H9 (cell line): ENCODE results near the gene KCNE2. TPM values are rescaled to one million over a fixed set of nuclear protein-coding genes. Genes with fewer than 3 reads are reported as not detected.

Experiments
- DNase-seq: peaks from one replicate; pipeline ENCODE4 v3.0.0-alpha.2; 2017
- H2AFZ ChIP-seq: one replicate; pipeline ENCODE4 v1.6.1; 2013; ENCODE audit warnings: mild to moderate bottlenecking, low read length, control low read depth, moderate library complexity
- H2AK5ac ChIP-seq: 2 replicates; pipeline ENCODE4 v1.6.1; 2013; ENCODE audit warnings: low read length, control low read depth, mixed read lengths; ENCODE audit not compliant: insufficient read length
- H2BK120ac ChIP-seq: one replicate; pipeline ENCODE4 v1.6.1; 2013; ENCODE audit warnings: low read depth, mild to moderate bottlenecking, low read length, control low read depth, inconsistent platforms; ENCODE audit not compliant: poor library complexity, severe bottlenecking
- H2BK12ac ChIP-seq: 2 replicates; pipeline ENCODE4 v1.6.1; 2013; ENCODE audit warnings: low read length, control low read depth, mixed read lengths, low read depth; ENCODE audit not compliant: insufficient read length
- H2BK15ac ChIP-seq: 2 replicates; pipeline ENCODE4 v1.6.1; 2013; ENCODE audit warnings: low read depth, low read length, control low read depth
- H2BK20ac ChIP-seq: one replicate; pipeline ENCODE4 v1.6.1; 2013; ENCODE audit warnings: low read depth, mild to moderate bottlenecking, low read length, control low read depth, inconsistent platforms; ENCODE audit not compliant: poor library complexity, severe bottlenecking
- H2BK5ac ChIP-seq: 2 replicates; pipeline ENCODE4 v1.6.1; 2013; ENCODE audit warnings: low read length, control low read depth, mixed read lengths; ENCODE audit not compliant: insufficient read length
- H3K14ac ChIP-seq: 2 replicates; pipeline ENCODE4 v1.6.1; 2013; ENCODE audit warnings: low read length, control low read depth; ENCODE audit not compliant: insufficient read depth
- H3K18ac ChIP-seq: 2 replicates; pipeline ENCODE4 v1.6.1; 2013; ENCODE audit warnings: low read depth, mild to moderate bottlenecking, mixed read lengths, low read length, control low read depth; ENCODE audit not compliant: insufficient read length
- H3K23ac ChIP-seq: 2 replicates; pipeline ENCODE4 v1.6.1; 2013; ENCODE audit warnings: low read length, control low read depth, mixed read lengths, low read depth; ENCODE audit not compliant: insufficient read length
- H3K23me2 ChIP-seq: 2 replicates; pipeline ENCODE4 v1.6.1; 2013; ENCODE audit warnings: low read depth, mild to moderate bottlenecking, mixed read lengths, low read length, control low read depth; ENCODE audit not compliant: insufficient read length, poor library complexity, severe bottlenecking
- H3K27ac ChIP-seq: 2 replicates; pipeline ENCODE4 v1.5.1; 2013; ENCODE audit warnings: low read length, control low read depth, mixed read lengths, low read depth; ENCODE audit not compliant: insufficient read length
- H3K27me3 ChIP-seq: 2 replicates; pipeline ENCODE4 v1.6.1; 2013; ENCODE audit warnings: low read length, control low read depth, inconsistent platforms; ENCODE audit not compliant: insufficient read depth
- H3K4ac ChIP-seq: 2 replicates; pipeline ENCODE4 v1.6.1; 2013; ENCODE audit warnings: low read depth, mild to moderate bottlenecking, control low read depth, inconsistent platforms, low read length, moderate library complexity
- H3K4me1 ChIP-seq: 2 replicates; pipeline ENCODE4 v1.6.1; 2013; ENCODE audit warnings: low read length, control low read depth, inconsistent platforms; ENCODE audit not compliant: insufficient read depth
- H3K4me2 ChIP-seq: 2 replicates; pipeline ENCODE4 v1.6.1; 2013; ENCODE audit warnings: low read length, control low read depth, mixed read lengths; ENCODE audit not compliant: insufficient read length, insufficient read depth
- H3K56ac ChIP-seq: 2 replicates; pipeline ENCODE4 v1.6.1; 2013; ENCODE audit warnings: low read depth, mild to moderate bottlenecking, mixed read lengths, low read length, control low read depth; ENCODE audit not compliant: insufficient read length
- H3K79me1 ChIP-seq: 2 replicates; pipeline ENCODE4 v1.6.1; 2013; ENCODE audit warnings: low read depth, mild to moderate bottlenecking, moderate library complexity, low read length, control low read depth, inconsistent platforms; ENCODE audit not compliant: insufficient read depth, poor library complexity, severe bottlenecking
- H3K79me2 ChIP-seq: 2 replicates; pipeline ENCODE4 v1.6.1; 2013; ENCODE audit warnings: low read length, control low read depth, inconsistent platforms; ENCODE audit not compliant: insufficient read depth
- H3K9ac ChIP-seq: 2 replicates; pipeline ENCODE4 v1.6.1; 2013; ENCODE audit warnings: low read length, control low read depth, mixed read lengths; ENCODE audit not compliant: insufficient read length; ENCODE audit errors: extremely low read depth
- H3K9me3 ChIP-seq: one replicate; pipeline ENCODE4 v1.6.1; 2013; ENCODE audit warnings: low read depth, low read length, inconsistent platforms; ENCODE audit not compliant: control insufficient read depth
- H3T11ph ChIP-seq: one replicate; pipeline ENCODE4 v1.6.1; 2013; ENCODE audit warnings: mild to moderate bottlenecking, low read length, control low read depth, inconsistent platforms
- H4K20me1 ChIP-seq: one replicate; pipeline ENCODE4 v1.6.1; 2013; ENCODE audit not compliant: control insufficient read depth, insufficient read length, insufficient read depth
- H4K5ac ChIP-seq: 2 replicates; pipeline ENCODE4 v1.6.1; 2013; ENCODE audit warnings: low read depth, mild to moderate bottlenecking, mixed read lengths, low read length, control low read depth; ENCODE audit not compliant: insufficient read length
- H4K8ac ChIP-seq: replicated peaks from 2 replicates; pipeline ENCODE4 v1.6.1; 2013; ENCODE audit warnings: low read length, control low read depth, mixed read lengths, low read depth; ENCODE audit not compliant: insufficient read length
- H4K91ac ChIP-seq: 2 replicates; pipeline ENCODE4 v1.6.1; 2013; ENCODE audit warnings: low read depth, mild to moderate bottlenecking, moderate library complexity, mixed read lengths, low read length, control low read depth; ENCODE audit not compliant: insufficient read length
- H3K27ac Mint-ChIP-seq, 3 experiments: 2 replicates in 2 of 3; 3 replicates in 1 of 3; pipeline ENCODE4 v1.8.0; 2020 to 2021; ENCODE audit warnings: mixed read lengths in 3 of 3, mild to moderate bottlenecking in 1 of 3, moderate library complexity in 1 of 3
- H3K27me3 Mint-ChIP-seq: 2 replicates; pipeline ENCODE4 v1.8.0; 2021; ENCODE audit warnings: low read depth, mild to moderate bottlenecking, moderate library complexity, mixed read lengths
- H3K36me3 Mint-ChIP-seq, 3 experiments: 2 replicates in 2 of 3; 3 replicates in 1 of 3; pipeline ENCODE4 v1.8.0; 2020 to 2021; ENCODE audit warnings: low read depth in 3 of 3, mixed read lengths in 3 of 3; ENCODE audit not compliant: insufficient read depth in 1 of 3
- H3K4me1 Mint-ChIP-seq, 2 experiments: 2 replicates each; pipeline ENCODE4 v1.8.0; 2020; ENCODE audit warnings: mixed read lengths in 2 of 2
- H3K4me3 Mint-ChIP-seq, 2 experiments: 2 replicates in 1 of 2; 3 replicates in 1 of 2; pipeline ENCODE4 v1.8.0; 2020 to 2021; ENCODE audit warnings: mild to moderate bottlenecking in 2 of 2, mixed read lengths in 2 of 2, moderate library complexity in 1 of 2
- H3K9me3 Mint-ChIP-seq, 2 experiments: 2 replicates in 1 of 2; 3 replicates in 1 of 2; pipeline ENCODE4 v1.8.0; 2020; ENCODE audit warnings: mild to moderate bottlenecking in 2 of 2, mixed read lengths in 2 of 2, moderate library complexity in 1 of 2
- WGBS: extraction: QIAGEN DNeasy Blood & Tissue Kit; methylation state at CpG from one replicate; pipeline ENCODE4 v1.1.7; 2013; ENCODE audit warnings: missing lambda C conversion rate, low lambda C conversion rate, mixed read lengths; ENCODE audit not compliant: insufficient read length; ENCODE audit errors: extremely low coverage; 5-methylcytosine and 5-hydroxymethylcytosine counted together
- total RNA-seq: library from RNA; stranded (reverse); gene quantifications from 2 replicates; pipeline ENCODE4 v1.2.1, GENCODE V29; 2021
- TF ChIP-seq, protein P1 (sequence below): fragments of 200-600 bp; sonication (generic); conservative IDR thresholded peaks from 3 replicates; pipeline ENCODE4 v1.8.0; 2021; ENCODE audit warnings: antibody characterized with exemption, mild to moderate bottlenecking

The KCNE2 gene
- total RNA-seq, 1 experiment from 2014 or later: not detected

DNA sequence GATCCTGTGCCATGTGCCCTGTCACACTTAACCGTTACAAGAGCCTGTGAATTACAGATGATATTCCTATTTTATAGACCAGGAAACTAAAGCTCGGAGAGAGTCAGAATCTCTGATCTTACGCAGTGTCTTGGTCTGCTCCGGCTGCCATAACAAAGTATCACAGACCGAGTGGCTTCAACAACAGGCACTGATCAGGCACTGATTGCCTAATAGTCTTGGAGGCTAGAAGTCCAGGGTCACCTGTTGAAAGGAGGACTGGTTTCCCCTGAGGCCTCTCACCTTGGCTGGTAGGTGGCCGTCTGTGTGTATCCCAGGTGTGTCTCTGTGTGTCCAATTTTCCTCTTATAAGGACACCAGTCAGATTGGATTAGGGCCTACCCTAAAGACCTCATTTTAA is 31.5 kb upstream of the KCNE2 start:
- H3K27me3 Mint-ChIP-seq: peaks cover 2% of the 10 kb centered on the region; the same call in 1 of the 2 replicates
- no peaks in the 10 kb centered on the region for H3K79me1 ChIP-seq
- no peak overlapping the region for H2BK120ac ChIP-seq
- H3K4me1 Mint-ChIP-seq: peaks cover 8 to 10% of the 10 kb centered on the region in 2 experiments
- no peak overlapping the region for H3K18ac ChIP-seq
- H4K20me1 ChIP-seq: no peaks in the 10 kb centered on the region
- no CpG with 5 or more reads among the region's 6 CpGs for WGBS
- H3K23ac ChIP-seq: no peak overlapping the region
- H3K23me2 ChIP-seq: no peaks in the 10 kb centered on the region
- no peaks in the 10 kb centered on the region for H3K27me3 ChIP-seq
- H3K4ac ChIP-seq: no peak overlapping the region
- no peak overlapping the region for H4K5ac ChIP-seq
- no peak overlapping the region for H3K14ac ChIP-seq
- H3K9ac ChIP-seq: no peak overlapping the region
- no peaks in the 10 kb centered on the region for H3K4me1 ChIP-seq
- no peak overlapping the region for H2AK5ac ChIP-seq
- no peak for DNase-seq
- H2BK5ac ChIP-seq: no peak overlapping the region
- no peak overlapping the region for H3K4me2 ChIP-seq
- no peaks in the 10 kb centered on the region for H3K9me3 ChIP-seq
- no peak overlapping the region for H4K8ac ChIP-seq
- H3T11ph ChIP-seq: no peak overlapping the region
- no peak overlapping the region for H4K91ac ChIP-seq
- TF ChIP-seq, protein P1, sequence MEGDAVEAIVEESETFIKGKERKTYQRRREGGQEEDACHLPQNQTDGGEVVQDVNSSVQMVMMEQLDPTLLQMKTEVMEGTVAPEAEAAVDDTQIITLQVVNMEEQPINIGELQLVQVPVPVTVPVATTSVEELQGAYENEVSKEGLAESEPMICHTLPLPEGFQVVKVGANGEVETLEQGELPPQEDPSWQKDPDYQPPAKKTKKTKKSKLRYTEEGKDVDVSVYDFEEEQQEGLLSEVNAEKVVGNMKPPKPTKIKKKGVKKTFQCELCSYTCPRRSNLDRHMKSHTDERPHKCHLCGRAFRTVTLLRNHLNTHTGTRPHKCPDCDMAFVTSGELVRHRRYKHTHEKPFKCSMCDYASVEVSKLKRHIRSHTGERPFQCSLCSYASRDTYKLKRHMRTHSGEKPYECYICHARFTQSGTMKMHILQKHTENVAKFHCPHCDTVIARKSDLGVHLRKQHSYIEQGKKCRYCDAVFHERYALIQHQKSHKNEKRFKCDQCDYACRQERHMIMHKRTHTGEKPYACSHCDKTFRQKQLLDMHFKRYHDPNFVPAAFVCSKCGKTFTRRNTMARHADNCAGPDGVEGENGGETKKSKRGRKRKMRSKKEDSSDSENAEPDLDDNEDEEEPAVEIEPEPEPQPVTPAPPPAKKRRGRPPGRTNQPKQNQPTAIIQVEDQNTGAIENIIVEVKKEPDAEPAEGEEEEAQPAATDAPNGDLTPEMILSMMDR: no peak
- no peak overlapping the region for H2AFZ ChIP-seq
- H3K27ac ChIP-seq: no peak overlapping the region
- H3K9me3 Mint-ChIP-seq: peaks cover 6 to 7% of the 10 kb centered on the region in 2 experiments; a peak in 4 of 5 replicates
- no peak overlapping the region for H2BK12ac ChIP-seq
- no peak overlapping the region for H3K56ac ChIP-seq
- H2BK15ac ChIP-seq: no peak overlapping the region
- H2BK20ac ChIP-seq: no peak overlapping the region
- no peaks in the 10 kb centered on the region for H3K79me2 ChIP-seq
- H3K4me3 Mint-ChIP-seq: no peak overlapping the region
- H3K36me3 Mint-ChIP-seq: peaks cover 0 to 4% (median 2%) of the 10 kb centered on the region in 3 experiments; a peak in 3 of 7 replicates
- H3K27ac Mint-ChIP-seq: no peak overlapping the region
